ENCODE measurements around the gene RFTN1.

GRCh38 chr3:16329826-16330129 is 183.7 kb downstream of the RFTN1 start:
- TF ChIP-seq CTCF (IDR thresholded peaks at IDR 0.05), result no peak
- TF ChIP-seq EZH2phosphoT487 (IDR thresholded peaks at IDR 0.05), result no peak
